ENCODE measurements around the gene HP. TPM values are rescaled to one million over a fixed set of nuclear protein-coding genes. Genes with fewer than 3 reads are reported as not detected.

Gene HP
- total RNA-seq, 1 donor from 2014 or later, result not detected

GRCh38 chr16:72091217-72091616 is 36.9 kb downstream of the HP start:
- TF ChIP-seq, protein P1, sequence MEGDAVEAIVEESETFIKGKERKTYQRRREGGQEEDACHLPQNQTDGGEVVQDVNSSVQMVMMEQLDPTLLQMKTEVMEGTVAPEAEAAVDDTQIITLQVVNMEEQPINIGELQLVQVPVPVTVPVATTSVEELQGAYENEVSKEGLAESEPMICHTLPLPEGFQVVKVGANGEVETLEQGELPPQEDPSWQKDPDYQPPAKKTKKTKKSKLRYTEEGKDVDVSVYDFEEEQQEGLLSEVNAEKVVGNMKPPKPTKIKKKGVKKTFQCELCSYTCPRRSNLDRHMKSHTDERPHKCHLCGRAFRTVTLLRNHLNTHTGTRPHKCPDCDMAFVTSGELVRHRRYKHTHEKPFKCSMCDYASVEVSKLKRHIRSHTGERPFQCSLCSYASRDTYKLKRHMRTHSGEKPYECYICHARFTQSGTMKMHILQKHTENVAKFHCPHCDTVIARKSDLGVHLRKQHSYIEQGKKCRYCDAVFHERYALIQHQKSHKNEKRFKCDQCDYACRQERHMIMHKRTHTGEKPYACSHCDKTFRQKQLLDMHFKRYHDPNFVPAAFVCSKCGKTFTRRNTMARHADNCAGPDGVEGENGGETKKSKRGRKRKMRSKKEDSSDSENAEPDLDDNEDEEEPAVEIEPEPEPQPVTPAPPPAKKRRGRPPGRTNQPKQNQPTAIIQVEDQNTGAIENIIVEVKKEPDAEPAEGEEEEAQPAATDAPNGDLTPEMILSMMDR (conservative IDR thresholded peaks at IDR 0.05; ENCODE audit: low read depth, low read length), result no peak
- H3K4me3 ChIP-seq (ENCODE audit: low read depth, low read length), result no peak overlapping the region
- no peak for DNase-seq (ENCODE audit: low read depth)

DNA sequence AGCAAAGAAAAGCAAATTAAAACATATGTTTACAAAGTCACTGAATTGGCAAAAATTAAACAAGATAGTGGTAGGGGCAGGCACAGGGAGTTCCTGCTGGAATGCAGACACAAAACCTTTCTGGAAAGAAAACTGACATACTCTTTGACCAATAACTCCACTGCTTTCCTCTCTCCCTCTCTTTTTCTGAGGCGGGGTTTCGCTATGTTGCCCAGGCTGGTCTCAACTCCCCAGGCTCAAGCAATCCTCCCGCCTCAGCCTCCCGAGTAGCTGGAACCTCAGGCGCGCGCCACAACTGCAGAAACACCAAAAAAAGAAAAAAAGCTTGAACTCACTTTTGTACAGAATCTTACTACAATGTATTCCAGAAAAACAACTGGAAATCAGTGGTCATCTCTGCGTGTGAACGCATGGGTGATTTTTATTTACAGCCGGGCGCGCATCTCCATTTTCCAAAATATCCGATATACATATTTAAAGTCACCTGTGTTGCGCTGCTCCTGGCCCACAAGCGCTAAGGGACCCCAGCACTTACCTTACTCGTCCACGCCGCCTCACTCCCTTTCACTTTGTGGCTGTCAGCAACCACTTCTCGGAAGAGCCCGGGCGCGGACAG is 38.6 kb downstream of the HP start:
- TF ChIP-seq, protein P1 (conservative IDR thresholded peaks at IDR 0.05; ENCODE audit: low read depth, low read length), result no peak
- no peak for DNase-seq (ENCODE audit: low read depth)
- peak overlapping the region; percentile 99 for H3K4me3 ChIP-seq (ENCODE audit: low read depth, low read length)

- TF ChIP-seq, protein P1 (conservative IDR thresholded peaks at IDR 0.05; ENCODE audit: low read depth, low read length), result no peak
- peak within 1 kb of the TSS; percentile 99 for H3K4me3 ChIP-seq (ENCODE audit: low read depth, low read length)
- DNase-seq (ENCODE audit: low read depth), result peak; percentile 94
These were observed 39.4 kb downstream of the HP start, which contains the start of the genes DHX38 and TXNL4B for GRCh38 chr16:72093448-72094265. Gene DHX38 (plus strand): TSS chr16:72093847. CDS start chr16:72096158, 2,311 bp downstream. Gene TXNL4B (minus strand): TSS chr16:72093620. CDS start chr16:72090749, 2,871 bp downstream.

DNA sequence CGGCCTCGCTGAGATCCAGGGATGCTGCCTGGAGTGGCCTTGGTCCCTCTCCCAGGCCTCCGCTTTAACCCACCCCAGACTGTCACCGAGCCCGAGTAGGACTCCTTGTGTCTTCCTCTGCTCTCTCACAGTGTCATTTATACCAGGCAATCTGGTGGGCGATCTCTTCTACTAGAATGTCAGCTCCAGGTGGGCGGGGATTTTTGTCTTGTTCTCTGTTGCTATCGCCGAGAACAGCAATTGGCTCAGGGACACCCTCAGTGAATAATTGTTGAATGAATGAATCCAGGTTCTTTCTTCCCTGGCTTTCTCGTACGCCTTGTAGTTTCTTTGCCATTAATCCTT is 39.9 kb downstream of the HP start:
- peak overlapping the region; percentile 99 for H3K4me3 ChIP-seq (ENCODE audit: low read depth, low read length)
- TF ChIP-seq, protein P1 (conservative IDR thresholded peaks at IDR 0.05; ENCODE audit: low read depth, low read length), result no peak
- no peak for DNase-seq (ENCODE audit: low read depth)

DNA sequence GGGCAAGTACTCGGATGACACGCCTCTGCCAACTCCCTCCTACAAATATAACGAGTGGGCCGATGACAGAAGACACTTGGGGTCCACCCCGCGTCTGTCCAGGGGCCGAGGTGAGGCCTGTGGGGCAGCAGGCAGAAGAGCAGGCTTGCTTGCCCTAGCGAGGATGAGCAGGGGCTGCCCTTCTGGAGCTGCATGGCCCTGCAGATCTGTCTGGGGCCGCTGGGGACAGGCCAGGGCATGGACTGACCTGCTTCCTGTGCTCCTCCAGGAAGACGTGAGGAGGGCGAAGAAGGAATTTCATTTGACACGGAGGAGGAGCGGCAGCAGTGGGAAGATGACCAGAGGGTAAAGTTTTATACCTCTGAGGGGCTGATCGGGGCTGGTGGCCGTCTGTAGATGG is 44.6 kb downstream of the HP start:
- DNase-seq (ENCODE audit: low read depth), result no peak
- TF ChIP-seq, protein P1 (conservative IDR thresholded peaks at IDR 0.05; ENCODE audit: low read depth, low read length), result no peak
- H3K4me3 ChIP-seq (ENCODE audit: low read depth, low read length), result no peak overlapping the region

DNA sequence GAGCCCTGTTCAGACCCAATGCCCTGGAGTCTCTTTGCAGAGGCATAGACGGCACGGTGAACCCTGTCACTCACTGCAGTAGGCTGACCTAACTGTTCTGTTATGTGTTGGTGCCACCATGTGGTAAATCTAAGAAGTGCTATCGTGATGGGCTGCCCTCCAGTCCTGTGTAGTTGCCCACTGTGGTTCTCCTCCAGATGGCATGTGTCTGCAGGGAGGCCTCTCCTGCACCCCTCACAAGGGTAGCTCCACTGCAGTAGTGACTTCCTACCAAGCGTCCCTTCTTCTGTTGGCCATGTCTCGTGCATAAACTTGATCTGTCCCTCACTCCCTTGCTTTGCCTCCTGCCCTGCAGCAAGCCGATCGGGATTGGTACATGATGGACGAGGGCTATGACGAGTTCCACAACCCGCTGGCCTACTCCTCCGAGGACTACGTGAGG is 45.1 kb downstream of the HP start:
- TF ChIP-seq, protein P1 (conservative IDR thresholded peaks at IDR 0.05; ENCODE audit: low read depth, low read length), result peak; percentile 69
- DNase-seq (ENCODE audit: low read depth), result no peak

More for the DNA sequence above, 45.1 kb downstream of the HP start:
- no peak overlapping the region for H3K4me3 ChIP-seq (ENCODE audit: low read depth, low read length)
